Tibial artery (tissue), 4 donors: Measurements from ENCODE around the gene ACYP2.

Experiments used
- DNase-seq, 2 donors: peaks; one replicate each; pipeline ENCODE4 v3.0.0-alpha.2; 2019
- H3K27ac ChIP-seq, 2 donors: fragments of 200-600 bp; sonication (generic) in 1 of 2; 1 replicate in 1 of 2; 2 replicates in 1 of 2; pipeline ENCODE4 v1.5.1; 2018 to 2019; ENCODE audit warnings: mild to moderate bottlenecking in 1 of 2
- H3K27me3 ChIP-seq, 2 donors: fragments of 200-600 bp; sonication (generic) in 1 of 2; one replicate each; pipeline versions ENCODE4 v1.5.1 to v1.6.0; 2016 to 2019
- H3K36me3 ChIP-seq, 3 donors: fragments of 200-600 bp; sonication (generic) in 2 of 3; one replicate each; pipeline ENCODE4 v1.5.1; 2016 to 2019; ENCODE audit warnings: mild to moderate bottlenecking in 2 of 3
- H3K4me1 ChIP-seq, 4 donors: fragments of 200-600 bp; sonication (generic) in 2 of 4; 1 replicate in 3 of 4; 2 replicates in 1 of 4; pipeline ENCODE4 v1.5.1; 2016 to 2019
- H3K4me3 ChIP-seq, 2 donors: fragments of 200-600 bp; sonication (generic) in 1 of 2; 1 replicate in 1 of 2; 2 replicates in 1 of 2; pipeline ENCODE4 v1.5.1; 2018 to 2019; ENCODE audit warnings: mild to moderate bottlenecking in 2 of 2
- H3K9me3 ChIP-seq, 3 donors: fragments of 200-600 bp; sonication (generic) in 1 of 3; one replicate each; pipeline ENCODE4 v1.5.1; 2016 to 2019
- intact Hi-C: fragments of 100-400 bp; cut with DNase I; formaldehyde crosslinking; loops from one replicate; pipeline ENCODE4 v1.15.0; 2023; ENCODE audit warnings: low total_unique reads
- TF ChIP-seq, protein P1 (sequence below), 2 experiments: fragments of 200-600 bp in 1 of 2; fragments of 450-650 bp in 1 of 2; IDR thresholded peaks; one replicate each; pipeline ENCODE4 v1.5.1; 2017 to 2019; ENCODE audit warnings: antibody characterized with exemption in 2 of 2, mild to moderate bottlenecking in 1 of 2, moderate library complexity in 1 of 2

The ACYP2 gene

DNA sequence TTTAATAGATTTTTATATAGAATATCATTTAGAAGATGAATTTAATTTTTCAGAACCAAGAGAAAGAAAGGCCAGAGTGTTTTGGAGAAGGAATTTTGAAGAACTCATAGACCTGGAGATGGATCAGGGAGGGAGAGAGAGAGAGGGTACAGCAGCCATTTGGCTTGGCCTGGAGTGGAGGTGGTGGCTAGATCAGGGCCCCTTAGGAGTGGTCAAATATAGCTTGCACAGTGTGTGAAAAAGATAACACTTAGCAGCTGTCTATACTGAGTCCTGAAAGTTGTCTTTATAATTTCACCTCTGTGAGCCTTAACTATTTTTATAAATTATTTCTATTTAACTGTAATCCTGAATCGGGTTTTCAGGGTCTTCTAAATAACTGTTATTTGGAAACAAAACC lies 38.8 kb upstream of the ACYP2 start:
- intact Hi-C loops = no loop called here
- H3K4me1 ChIP-seq = no peaks in the 10 kb centered on the region
- H3K4me3 ChIP-seq = no peak overlapping the region
- no peaks in the 10 kb centered on the region for H3K9me3 ChIP-seq
- no peaks in the 10 kb centered on the region for H3K27me3 ChIP-seq
- H3K27ac ChIP-seq = no peak overlapping the region
- TF ChIP-seq, protein P1, sequence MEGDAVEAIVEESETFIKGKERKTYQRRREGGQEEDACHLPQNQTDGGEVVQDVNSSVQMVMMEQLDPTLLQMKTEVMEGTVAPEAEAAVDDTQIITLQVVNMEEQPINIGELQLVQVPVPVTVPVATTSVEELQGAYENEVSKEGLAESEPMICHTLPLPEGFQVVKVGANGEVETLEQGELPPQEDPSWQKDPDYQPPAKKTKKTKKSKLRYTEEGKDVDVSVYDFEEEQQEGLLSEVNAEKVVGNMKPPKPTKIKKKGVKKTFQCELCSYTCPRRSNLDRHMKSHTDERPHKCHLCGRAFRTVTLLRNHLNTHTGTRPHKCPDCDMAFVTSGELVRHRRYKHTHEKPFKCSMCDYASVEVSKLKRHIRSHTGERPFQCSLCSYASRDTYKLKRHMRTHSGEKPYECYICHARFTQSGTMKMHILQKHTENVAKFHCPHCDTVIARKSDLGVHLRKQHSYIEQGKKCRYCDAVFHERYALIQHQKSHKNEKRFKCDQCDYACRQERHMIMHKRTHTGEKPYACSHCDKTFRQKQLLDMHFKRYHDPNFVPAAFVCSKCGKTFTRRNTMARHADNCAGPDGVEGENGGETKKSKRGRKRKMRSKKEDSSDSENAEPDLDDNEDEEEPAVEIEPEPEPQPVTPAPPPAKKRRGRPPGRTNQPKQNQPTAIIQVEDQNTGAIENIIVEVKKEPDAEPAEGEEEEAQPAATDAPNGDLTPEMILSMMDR (IDR thresholded peaks at IDR 0.05) = no peak
- no peaks in the 10 kb centered on the region for H3K36me3 ChIP-seq
- no peak for DNase-seq

DNA sequence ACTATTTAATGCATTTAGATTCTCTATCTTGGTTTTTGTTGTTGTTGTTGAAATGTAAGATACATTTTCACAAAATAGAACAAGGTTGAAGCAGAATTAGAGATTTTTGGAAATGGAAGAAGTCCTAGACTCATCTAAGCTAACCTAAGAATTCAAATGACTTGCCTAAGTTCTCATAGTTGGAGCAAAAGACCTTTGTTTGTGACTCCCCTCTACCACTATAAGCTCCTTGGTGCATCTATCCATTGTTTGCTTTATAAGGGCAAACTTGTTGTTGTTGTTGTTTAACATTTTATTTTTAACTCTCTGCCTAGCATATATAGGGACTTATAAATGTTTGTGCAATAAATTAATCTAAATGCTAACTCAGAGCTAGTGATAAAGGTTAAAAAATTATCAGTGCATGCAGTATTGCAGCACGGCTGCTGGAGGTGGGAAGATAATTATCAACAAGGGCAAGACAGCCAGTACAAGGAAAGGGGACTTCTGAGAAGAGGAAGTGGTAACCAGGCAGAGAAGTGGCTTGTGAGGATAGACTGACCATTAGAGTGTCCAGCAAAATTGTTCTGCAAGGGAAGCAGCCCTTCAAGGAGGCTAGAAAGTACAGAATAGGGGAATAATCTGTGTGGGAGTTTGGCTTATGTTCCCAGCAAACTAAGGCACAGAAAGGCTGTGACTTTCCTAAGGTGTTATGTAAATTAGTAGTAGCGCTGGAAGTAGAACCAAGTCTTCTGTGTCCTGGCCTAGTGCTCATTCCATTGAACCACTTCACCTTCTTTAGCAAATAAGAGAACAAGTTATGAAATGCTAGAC lies 38.1 kb upstream of the ACYP2 start:
- H3K36me3 ChIP-seq = no peaks in the 10 kb centered on the region
- H3K27me3 ChIP-seq = no peaks in the 10 kb centered on the region
- no peaks in the 10 kb centered on the region for H3K4me1 ChIP-seq
- H3K9me3 ChIP-seq = no peaks in the 10 kb centered on the region
- no peak for DNase-seq
- intact Hi-C loops = no loop called here
- no peak overlapping the region for H3K27ac ChIP-seq
- H3K4me3 ChIP-seq = no peak overlapping the region
- TF ChIP-seq, protein P1 (IDR thresholded peaks at IDR 0.05) = no peak

DNA sequence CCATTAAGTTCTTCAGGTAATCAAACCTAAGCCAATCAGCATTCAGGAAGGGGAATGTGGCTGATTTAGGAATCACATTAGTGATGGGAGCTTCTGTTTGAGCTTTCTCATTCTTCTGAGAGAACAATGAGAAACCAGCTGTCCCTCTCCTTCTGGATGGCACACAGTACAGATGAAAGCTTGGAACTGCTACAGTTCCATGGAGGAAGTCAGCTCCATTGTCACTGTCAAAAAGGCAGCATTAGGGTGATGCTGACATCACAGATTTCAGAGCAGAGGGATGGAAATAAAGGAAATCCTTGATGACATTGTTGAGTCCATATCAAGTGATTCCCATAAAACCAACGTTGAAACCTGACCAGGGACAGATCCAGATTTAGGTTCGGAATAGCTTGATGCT lies 36.1 kb upstream of the ACYP2 start:
- H3K36me3 ChIP-seq = no peaks in the 10 kb centered on the region
- H3K4me3 ChIP-seq = no peak overlapping the region
- H3K27ac ChIP-seq = no peak overlapping the region
- no peaks in the 10 kb centered on the region for H3K4me1 ChIP-seq
- H3K9me3 ChIP-seq = no peaks in the 10 kb centered on the region
- TF ChIP-seq, protein P1 (IDR thresholded peaks at IDR 0.05) = no peak
- no peak for DNase-seq
- no peaks in the 10 kb centered on the region for H3K27me3 ChIP-seq
- intact Hi-C loops = no loop called here

DNA sequence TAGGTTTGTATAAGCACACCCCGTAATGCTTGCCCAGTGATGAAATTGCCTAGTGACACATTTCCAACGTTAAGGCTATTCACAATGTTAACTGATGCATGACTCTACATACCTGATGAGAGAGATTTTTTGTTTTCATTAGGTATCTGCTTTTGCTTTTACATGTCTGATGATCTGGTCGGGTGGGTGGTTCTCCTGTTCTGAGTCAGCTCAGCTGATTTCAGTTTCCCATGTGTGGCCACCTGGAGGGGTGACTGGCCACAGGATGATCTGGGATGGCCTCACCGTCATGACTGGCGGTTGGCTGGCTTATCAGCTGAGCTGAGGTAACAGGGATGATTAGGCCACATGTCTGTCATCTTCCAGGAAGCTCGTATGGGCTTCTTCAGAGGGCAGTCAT lies 33.8 kb upstream of the ACYP2 start:
- Histone ChIP-seq H3K4me3 (no peak overlapping the region), H3K4me1 (no peaks in the 10 kb centered on the region), H3K36me3 (no peaks in the 10 kb centered on the region), H3K27me3 (no peaks in the 10 kb centered on the region), H3K27ac (no peak overlapping the region), H3K9me3 (no peaks in the 10 kb centered on the region)
- intact Hi-C loops = no loop called here
- DNase-seq = no peak
- TF ChIP-seq, protein P1 (IDR thresholded peaks at IDR 0.05) = no peak

GRCh38 chr2:54083021-54083420 lies 32.4 kb upstream of the ACYP2 start:
- Histone ChIP-seq H3K4me3 (no peak overlapping the region), H3K4me1 (no peaks in the 10 kb centered on the region), H3K36me3 (no peaks in the 10 kb centered on the region), H3K27me3 (no peaks in the 10 kb centered on the region), H3K9me3 (no peaks in the 10 kb centered on the region), H3K27ac (no peak overlapping the region)
- intact Hi-C loops = no loop called here
- TF ChIP-seq, protein P1 (IDR thresholded peaks at IDR 0.05) = no peak
- DNase-seq = no peak
